ENCODE results near the gene CSNK1A1. TPM values are rescaled to one million over a fixed set of nuclear protein-coding genes. Genes with fewer than 3 reads are reported as not detected.

Gene CSNK1A1
- total RNA-seq, 1 experiment from 2014 or later = 300 TPM

GRCh38 chr5:149532413-149532812, 18.8 kb downstream of the CSNK1A1 start:
- TF ChIP-seq CTCF (conservative IDR thresholded peaks at IDR 0.05) (no peak), EZH2 (IDR thresholded peaks at IDR 0.05; ENCODE audit: low read depth) (no peak)
- Histone ChIP-seq H3K79me2 (ENCODE audit: low read depth) (peaks cover 100% of the 10 kb centered on the region), H3K27ac (no peak overlapping the region), H2AFZ (no peak overlapping the region), H4K20me1 (ENCODE audit: insufficient read depth) (peaks cover 100% of the 10 kb centered on the region), H3K9me2 (ENCODE audit: insufficient read depth) (no peaks in the 10 kb centered on the region), H3K4me2 (no peak overlapping the region), H3K4me3 (no peak overlapping the region), H3K36me3 (ENCODE audit: low read depth) (peaks cover 22% of the 10 kb centered on the region), H3K4me1 (replicated peaks; ENCODE audit: insufficient read depth) (peaks cover 17% of the 10 kb centered on the region), H3K27me3 (ENCODE audit: insufficient read depth, low read depth) (no peaks in the 10 kb centered on the region), H3K9me3 (ENCODE audit: insufficient read depth, low read depth) (no peaks in the 10 kb centered on the region), H3F3A (ENCODE audit: insufficient read depth, low read depth) (peaks cover 20% of the 10 kb centered on the region; the same call in 1 of the 2 replicates)
- CTCF ChIA-PET = no interaction called here
- BruUV-seq (replicated peaks) = no TSS peak
- intact Hi-C loops (cut with micrococcal nuclease; ENCODE audit: unreplicated experiment) = no loop called here
- POLR2A ChIA-PET (ENCODE audit: unreplicated experiment) = interaction anchor here (0.6 kb wide), 1 partner anchor 15 kb away, joined by 3 read pairs; no protein-coding TSS in a partner anchor
- no peak for DNase-seq

GRCh38 chr5:149529463-149529862, 21.8 kb downstream of the CSNK1A1 start:
- Histone ChIP-seq H3F3A (ENCODE audit: insufficient read depth, low read depth) (peaks cover 23% of the 10 kb centered on the region), H3K4me1 (replicated peaks; ENCODE audit: insufficient read depth) (peaks cover 22% of the 10 kb centered on the region), H3K36me3 (ENCODE audit: low read depth) (peaks cover 12% of the 10 kb centered on the region), H3K27ac (no peak overlapping the region), H3K27me3 (ENCODE audit: insufficient read depth, low read depth) (no peaks in the 10 kb centered on the region), H3K9me2 (ENCODE audit: insufficient read depth) (no peaks in the 10 kb centered on the region), H3K9me3 (ENCODE audit: insufficient read depth, low read depth) (no peaks in the 10 kb centered on the region), H3K4me2 (no peak overlapping the region), H4K20me1 (ENCODE audit: insufficient read depth) (peaks cover 100% of the 10 kb centered on the region), H2AFZ (no peak overlapping the region), H3K4me3 (no peak overlapping the region), H3K79me2 (ENCODE audit: low read depth) (peaks cover 100% of the 10 kb centered on the region)
- intact Hi-C loops (cut with micrococcal nuclease; ENCODE audit: unreplicated experiment) = no loop called here
- no TSS peak for BruUV-seq (replicated peaks)
- CTCF ChIA-PET = no interaction called here
- POLR2A ChIA-PET (ENCODE audit: unreplicated experiment) = no interaction called here
- DNase-seq = no peak
- TF ChIP-seq CTCF (conservative IDR thresholded peaks at IDR 0.05) = no peak
- TF ChIP-seq EZH2 (IDR thresholded peaks at IDR 0.05; ENCODE audit: low read depth) = no peak

DNA sequence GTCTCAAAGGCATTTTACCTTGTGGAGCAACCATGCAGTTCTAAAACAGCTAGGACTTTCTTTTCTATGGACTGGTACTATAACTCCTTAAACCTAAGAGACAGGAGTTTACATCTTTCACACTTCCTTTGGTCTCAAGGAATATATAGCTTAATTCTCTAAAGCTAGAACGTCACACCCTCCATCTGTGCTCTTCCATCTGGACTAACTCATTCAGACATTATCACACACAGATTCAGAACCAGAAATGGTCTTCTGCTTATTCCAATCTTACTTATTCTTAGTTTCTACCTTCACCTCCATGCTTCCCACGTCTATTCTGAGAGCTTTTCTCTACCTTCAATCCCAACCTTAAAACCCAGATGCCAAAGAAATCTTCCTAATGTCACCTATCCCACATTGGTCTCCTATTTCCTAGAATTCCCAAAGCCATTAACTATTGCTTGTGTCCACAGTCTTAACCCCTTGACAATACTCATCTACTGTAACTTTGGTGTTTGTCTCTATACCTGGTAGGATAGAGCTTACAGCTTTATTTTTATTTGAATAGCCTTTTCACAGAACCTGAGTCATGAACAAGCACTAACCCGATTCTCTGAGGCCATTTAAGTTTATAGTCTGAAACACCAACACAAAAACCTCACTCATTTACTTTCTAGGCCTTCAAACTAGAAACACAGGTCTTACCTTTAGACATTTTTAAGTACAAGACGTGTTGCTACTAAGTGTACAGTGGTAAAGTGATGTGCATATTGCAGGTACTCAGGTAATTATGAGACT, 22.8 kb downstream of the CSNK1A1 start:
- peaks cover 25% of the 10 kb centered on the region for H3F3A ChIP-seq (ENCODE audit: insufficient read depth, low read depth)
- no peak for TF ChIP-seq EZH2 (IDR thresholded peaks at IDR 0.05; ENCODE audit: low read depth)
- no peak for TF ChIP-seq CTCF (conservative IDR thresholded peaks at IDR 0.05)
- BruUV-seq (replicated peaks) = no TSS peak
- H3K4me2 ChIP-seq = no peak overlapping the region
- no peak for DNase-seq
- no peak overlapping the region for H3K4me3 ChIP-seq
- peaks cover 22% of the 10 kb centered on the region for H3K36me3 ChIP-seq (ENCODE audit: low read depth)
- H3K4me1 ChIP-seq (replicated peaks; ENCODE audit: insufficient read depth) = peaks cover 22% of the 10 kb centered on the region
- POLR2A ChIA-PET (ENCODE audit: unreplicated experiment) = interaction anchor here (0.7 kb wide), 1 partner anchor 15 kb away, joined by 3 read pairs; no protein-coding TSS in a partner anchor
- no peak overlapping the region for H3K27ac ChIP-seq
- CTCF ChIA-PET = interaction anchor here (0.6 kb wide), 1 partner anchor 594 kb away, joined by 3 read pairs; no protein-coding TSS in a partner anchor
- peaks cover 100% of the 10 kb centered on the region for H4K20me1 ChIP-seq (ENCODE audit: insufficient read depth)
- intact Hi-C loops (cut with micrococcal nuclease; ENCODE audit: unreplicated experiment) = no loop called here
- H3K9me2 ChIP-seq (ENCODE audit: insufficient read depth) = no peaks in the 10 kb centered on the region
- H3K27me3 ChIP-seq (ENCODE audit: insufficient read depth, low read depth) = no peaks in the 10 kb centered on the region
- H2AFZ ChIP-seq = no peak overlapping the region
- H3K9me3 ChIP-seq (ENCODE audit: insufficient read depth, low read depth) = no peaks in the 10 kb centered on the region
- peaks cover 100% of the 10 kb centered on the region for H3K79me2 ChIP-seq (ENCODE audit: low read depth)
